Epithelial cell of proximal tubule (primary cell): ENCODE measurements around the gene EDRF1. TPM values are rescaled to one million over a fixed set of nuclear protein-coding genes. Genes with fewer than 3 reads are reported as not detected.

Source experiments
- DNase-seq: peaks from one replicate; pipeline ENCODE4 v3.0.0-alpha.2; 2011; ENCODE audit warnings: low read depth
- H3K4me3 ChIP-seq: 2 replicates; pipeline ENCODE4 v1.5.1; 2011; ENCODE audit warnings: low read depth, mild to moderate bottlenecking, low read length
- CTCF ChIP-seq: conservative IDR thresholded peaks from 2 replicates; pipeline ENCODE4 v1.5.1; 2012; ENCODE audit warnings: low read depth, mild to moderate bottlenecking, low read length
- total RNA-seq: library from RNA; depleted of rRNA; stranded (reverse); fragments of >200 nt; gene quantifications from 2 replicates; pipeline ENCODE4 v1.2.3, GENCODE V29; 2015

EDRF1 gene
- total RNA-seq, 1 donor from 2014 or later, result 14.5 TPM

GRCh38 chr10:125727436-125727835, 7.9 kb downstream of the EDRF1 start:
- TF ChIP-seq CTCF, result no peak
- no peak for DNase-seq
- H3K4me3 ChIP-seq, result no peak overlapping the region

GRCh38 chr10:125734148-125734547, 14.6 kb downstream of the EDRF1 start:
- no peak overlapping the region for H3K4me3 ChIP-seq
- no peak for TF ChIP-seq CTCF
- no peak for DNase-seq

- no peak for DNase-seq
- no peak for TF ChIP-seq CTCF
- H3K4me3 ChIP-seq, result no peak overlapping the region
Measured at GRCh38 chr10:125734823-125735222, 15.3 kb downstream of the EDRF1 start.

GRCh38 chr10:125738206-125738605, 18.7 kb downstream of the EDRF1 start:
- no peak for DNase-seq
- H3K4me3 ChIP-seq, result no peak overlapping the region
- no peak for TF ChIP-seq CTCF

- TF ChIP-seq CTCF, result no peak
- no peak overlapping the region for H3K4me3 ChIP-seq
Measured at GRCh38 chr10:125739994-125740679, 20.6 kb downstream of the EDRF1 start.

GRCh38 chr10:125742465-125742864, 23.0 kb downstream of the EDRF1 start:
- DNase-seq, result no peak
- TF ChIP-seq CTCF, result peak; percentile 40
- H3K4me3 ChIP-seq, result no peak overlapping the region

More at GRCh38 chr10:125739994-125740679, 20.6 kb downstream of the EDRF1 start:
- no peak for DNase-seq

- no peak for DNase-seq
- TF ChIP-seq CTCF, result no peak
- H3K4me3 ChIP-seq, result no peak overlapping the region
Measured at GRCh38 chr10:125744909-125745308, 25.4 kb downstream of the EDRF1 start.
